ENCODE data around the gene DHX8. TPM values are rescaled to one million over a fixed set of nuclear protein-coding genes. Genes with fewer than 3 reads are reported as not detected.
A peak's percentile ranks its signal among the peaks of the same experiment; 100 is the strongest.

The DHX8 gene
- total RNA-seq, 1 experiment from 2014 or later: 54.1 TPM

DNA sequence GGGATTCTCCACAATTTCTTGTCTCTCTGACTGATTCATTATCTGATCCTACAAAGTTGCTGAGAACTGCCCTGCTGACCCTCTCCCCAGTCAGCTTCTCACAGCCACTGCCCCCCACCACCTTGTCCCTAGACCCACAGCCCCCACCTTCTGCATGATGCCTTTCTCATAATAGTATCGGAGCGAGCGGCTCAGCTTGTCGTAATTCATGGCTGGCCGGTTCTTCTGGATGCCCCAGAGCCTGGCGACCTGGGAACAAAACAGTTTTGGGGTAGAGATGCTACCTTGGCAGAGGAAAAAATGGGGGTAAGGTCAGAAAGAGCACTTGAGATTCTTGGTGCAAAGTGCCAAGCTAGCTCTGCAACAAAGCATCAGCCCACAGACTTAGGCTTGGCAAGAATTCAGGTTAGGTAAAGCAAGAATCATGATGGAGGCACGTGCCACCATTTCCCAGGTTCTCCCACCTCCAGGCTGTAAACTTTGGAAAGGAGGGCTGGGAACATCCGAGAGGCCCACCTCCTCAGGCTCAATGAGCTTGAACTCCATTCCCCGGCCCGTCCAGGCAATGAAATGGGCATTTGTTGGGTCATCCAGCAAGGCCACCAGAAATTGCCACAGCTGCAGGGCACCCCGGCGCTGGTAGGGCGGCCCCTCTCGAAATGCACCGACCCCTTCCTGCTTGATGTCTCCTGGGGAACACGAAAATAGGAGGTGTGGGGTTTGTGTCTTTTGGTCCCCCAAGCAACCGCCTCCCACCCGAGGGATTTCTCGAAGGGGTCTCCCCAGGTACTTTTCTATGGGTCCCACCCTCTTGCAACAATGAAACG lies 45.4 kb downstream of the DHX8 start:
- Mint-ChIP-seq H3K4me3 (peak overlapping the region in 1 of 2 experiments; percentile 25; a peak in 3 of 5 replicates), H3K36me3 (ENCODE audit: insufficient read depth in 1 of 3, low read depth in 3 of 3) (peaks cover 29 to 75% (median 30%) of the 10 kb centered on the region in 3 experiments; a peak in 6 of 7 replicates)

More for the DNA sequence above, 45.4 kb downstream of the DHX8 start:
- Histone ChIP-seq H3K27ac (ENCODE audit: insufficient read length, low read depth, low read length) (no peak overlapping the region), H3K23me2 (ENCODE audit: insufficient read length, low read depth, low read length, poor library complexity, severe bottlenecking) (no peaks in the 10 kb centered on the region), H3K4me2 (ENCODE audit: insufficient read depth, insufficient read length, low read length) (no peak overlapping the region), H2BK12ac (ENCODE audit: insufficient read length, low read depth, low read length) (no peak overlapping the region), H2BK5ac (ENCODE audit: insufficient read length, low read length) (no peak overlapping the region), H2BK120ac (ENCODE audit: low read depth, low read length, poor library complexity, severe bottlenecking) (no peak overlapping the region), H3K9ac (ENCODE audit: extremely low read depth, insufficient read length, low read length) (no peak overlapping the region), H2AK5ac (ENCODE audit: insufficient read length, low read length) (no peak overlapping the region), H3T11ph (ENCODE audit: low read length) (no peak overlapping the region), H4K5ac (ENCODE audit: insufficient read length, low read depth, low read length) (no peak overlapping the region), H3K4me1 (ENCODE audit: insufficient read depth, low read length) (peaks cover 11% of the 10 kb centered on the region; the same call in 1 of the 2 replicates), H3K14ac (ENCODE audit: insufficient read depth, low read length) (no peak overlapping the region), H3K9me3 (ENCODE audit: control insufficient read depth, low read depth, low read length) (no peaks in the 10 kb centered on the region), H3K56ac (ENCODE audit: insufficient read length, low read depth, low read length) (no peak overlapping the region), H4K91ac (ENCODE audit: insufficient read length, low read depth, low read length) (no peak overlapping the region), H3K23ac (ENCODE audit: insufficient read length, low read depth, low read length) (no peak overlapping the region), H2BK20ac (ENCODE audit: low read depth, low read length, poor library complexity, severe bottlenecking) (no peak overlapping the region), H3K79me1 (ENCODE audit: insufficient read depth, low read depth, low read length, poor library complexity, severe bottlenecking) (no peaks in the 10 kb centered on the region), H4K20me1 (ENCODE audit: control insufficient read depth, insufficient read depth, insufficient read length) (no peaks in the 10 kb centered on the region), H2AFZ (ENCODE audit: low read length) (no peak overlapping the region), H3K79me2 (ENCODE audit: insufficient read depth, low read length) (no peaks in the 10 kb centered on the region), H3K18ac (ENCODE audit: insufficient read length, low read depth, low read length) (no peak overlapping the region), H3K27me3 (ENCODE audit: insufficient read depth, low read length) (no peaks in the 10 kb centered on the region), H2BK15ac (ENCODE audit: low read depth, low read length) (no peak overlapping the region), H3K4ac (ENCODE audit: low read depth, low read length) (no peak overlapping the region), H4K8ac (replicated peaks; ENCODE audit: insufficient read length, low read depth, low read length) (no peak overlapping the region)
- WGBS (ENCODE audit: extremely low coverage, insufficient read length, low lambda C conversion rate): no CpG with 5 or more reads among the region's 20 CpGs
- Mint-ChIP-seq H3K4me1 (peaks cover 49 to 54% of the 10 kb centered on the region in 2 experiments), H3K27me3 (ENCODE audit: low read depth) (peaks cover 31% of the 10 kb centered on the region), H3K9me3 (no peaks in the 10 kb centered on the region), H3K27ac (peak overlapping the region in 2 of 3 experiments; percentile 29 to 99; a peak in 4 of 7 replicates)
- TF ChIP-seq, protein P1, sequence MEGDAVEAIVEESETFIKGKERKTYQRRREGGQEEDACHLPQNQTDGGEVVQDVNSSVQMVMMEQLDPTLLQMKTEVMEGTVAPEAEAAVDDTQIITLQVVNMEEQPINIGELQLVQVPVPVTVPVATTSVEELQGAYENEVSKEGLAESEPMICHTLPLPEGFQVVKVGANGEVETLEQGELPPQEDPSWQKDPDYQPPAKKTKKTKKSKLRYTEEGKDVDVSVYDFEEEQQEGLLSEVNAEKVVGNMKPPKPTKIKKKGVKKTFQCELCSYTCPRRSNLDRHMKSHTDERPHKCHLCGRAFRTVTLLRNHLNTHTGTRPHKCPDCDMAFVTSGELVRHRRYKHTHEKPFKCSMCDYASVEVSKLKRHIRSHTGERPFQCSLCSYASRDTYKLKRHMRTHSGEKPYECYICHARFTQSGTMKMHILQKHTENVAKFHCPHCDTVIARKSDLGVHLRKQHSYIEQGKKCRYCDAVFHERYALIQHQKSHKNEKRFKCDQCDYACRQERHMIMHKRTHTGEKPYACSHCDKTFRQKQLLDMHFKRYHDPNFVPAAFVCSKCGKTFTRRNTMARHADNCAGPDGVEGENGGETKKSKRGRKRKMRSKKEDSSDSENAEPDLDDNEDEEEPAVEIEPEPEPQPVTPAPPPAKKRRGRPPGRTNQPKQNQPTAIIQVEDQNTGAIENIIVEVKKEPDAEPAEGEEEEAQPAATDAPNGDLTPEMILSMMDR (conservative IDR thresholded peaks at IDR 0.05): no peak
- DNase-seq: no peak

Data from H9 (cell line).